Fibroblast of pulmonary artery (primary cell): Measurements from ENCODE around the gene LRRC72.
"Not testable (repeated sequence)": the region's sequence is repeated elsewhere in the genome, so short reads cannot be mapped to it uniquely, and the experiment has no call there.

Experiments
- DNase-seq: peaks from one replicate; pipeline ENCODE4 v3.0.0-alpha.2; 2010; ENCODE audit warnings: low read depth
- H3K4me3 ChIP-seq: replicated peaks from 2 replicates; pipeline ENCODE4 v1.5.1; 2011; ENCODE audit warnings: low read depth, mild to moderate bottlenecking, control low read depth, low read length, moderate library complexity
- CTCF ChIP-seq: IDR thresholded peaks from 2 replicates; pipeline ENCODE4 v1.5.1; 2011; ENCODE audit warnings: mild to moderate bottlenecking, control low read depth, low read length, inconsistent platforms; ENCODE audit errors: missing control alignments

Gene LRRC72

GRCh38 chr7:16587129-16587528 is 60.5 kb downstream of the LRRC72 start:
- no peak for TF ChIP-seq CTCF
- DNase-seq, result no peak
- no peak overlapping the region for H3K4me3 ChIP-seq

GRCh38 chr7:16587790-16588189 is 61.2 kb downstream of the LRRC72 start:
- DNase-seq, result no peak
- H3K4me3 ChIP-seq, result no peak overlapping the region
- TF ChIP-seq CTCF, result no peak

GRCh38 chr7:16589881-16590280 is 63.3 kb downstream of the LRRC72 start:
- no peak for DNase-seq
- H3K4me3 ChIP-seq, result no peak overlapping the region
- TF ChIP-seq CTCF, result no peak

- H3K4me3 ChIP-seq, result no peak overlapping the region
- no peak for TF ChIP-seq CTCF
- no peak for DNase-seq
Measured at GRCh38 chr7:16590424-16590823, 63.8 kb downstream of the LRRC72 start.

GRCh38 chr7:16592395-16592794 is 65.8 kb downstream of the LRRC72 start:
- no peak for DNase-seq
- TF ChIP-seq CTCF, result no peak

GRCh38 chr7:16594061-16594460 is 67.4 kb downstream of the LRRC72 start:
- DNase-seq, result no peak
- no peak overlapping the region for H3K4me3 ChIP-seq
- TF ChIP-seq CTCF, result no peak

More at GRCh38 chr7:16592395-16592794, 65.8 kb downstream of the LRRC72 start:
- no peak overlapping the region for H3K4me3 ChIP-seq

- TF ChIP-seq CTCF, result no peak
- H3K4me3 ChIP-seq, result no peak overlapping the region
- DNase-seq, result no peak
Measured at GRCh38 chr7:16594676-16595075, 68.1 kb downstream of the LRRC72 start.

GRCh38 chr7:16595596-16595995 is 69.0 kb downstream of the LRRC72 start:
- H3K4me3 ChIP-seq, DNase-seq: not testable (repeated sequence)
